Measurements from ENCODE around the gene MED27.
"Not testable (repeated sequence)": the region's sequence is repeated elsewhere in the genome, so short reads cannot be mapped to it uniquely, and the experiment has no call there.

MED27 gene

DNA sequence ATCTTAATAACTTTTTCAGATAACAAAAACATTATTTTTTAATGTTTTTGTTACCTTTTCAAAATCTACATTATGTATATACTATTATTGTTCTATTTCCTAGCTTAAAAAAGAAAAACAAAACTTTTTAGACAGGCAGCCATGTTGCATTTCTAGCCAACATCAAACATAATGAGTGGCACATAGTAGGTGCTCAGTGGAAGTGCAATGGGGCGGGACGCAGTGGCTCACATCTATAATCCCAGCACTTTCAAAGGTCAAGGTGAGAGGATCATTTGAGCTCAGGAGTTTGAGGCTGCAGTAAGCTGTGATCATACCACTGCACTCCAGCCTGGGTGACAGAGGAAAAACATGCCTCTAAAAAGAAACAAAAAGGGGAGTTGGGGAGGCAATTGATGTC is 68.4 kb downstream of the MED27 start:
- FAIRE-seq (no peak), DNase-seq (ENCODE audit: insufficient read length) (no peak)
- TF ChIP-seq POLR2A (IDR thresholded peaks at IDR 0.05; ENCODE audit: low read depth, low read length) = no peak
- TF ChIP-seq TAF1 (IDR thresholded peaks at IDR 0.05; ENCODE audit: borderline replicate concordance, low read depth, low read length) = no peak

DNA sequence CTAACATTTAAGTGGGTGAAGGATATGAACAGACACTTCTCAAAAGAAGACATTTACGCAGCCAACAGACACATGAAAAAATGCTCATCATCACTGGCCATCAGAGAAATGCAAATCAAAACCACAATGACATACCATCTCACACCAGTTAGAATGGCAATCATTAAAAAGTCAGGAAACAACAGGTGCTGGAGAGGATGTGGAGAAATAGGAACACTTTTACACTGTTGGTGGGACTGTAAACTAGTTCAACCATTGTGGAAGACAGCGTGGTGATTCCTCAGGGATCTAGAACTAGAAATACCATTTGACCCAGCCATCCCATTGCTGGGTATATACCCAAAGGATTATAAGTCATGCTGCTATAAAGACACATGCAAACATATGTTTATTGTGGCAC is 69.5 kb downstream of the MED27 start:
- FAIRE-seq; DNase-seq (ENCODE audit: insufficient read length): not testable (repeated sequence)

DNA sequence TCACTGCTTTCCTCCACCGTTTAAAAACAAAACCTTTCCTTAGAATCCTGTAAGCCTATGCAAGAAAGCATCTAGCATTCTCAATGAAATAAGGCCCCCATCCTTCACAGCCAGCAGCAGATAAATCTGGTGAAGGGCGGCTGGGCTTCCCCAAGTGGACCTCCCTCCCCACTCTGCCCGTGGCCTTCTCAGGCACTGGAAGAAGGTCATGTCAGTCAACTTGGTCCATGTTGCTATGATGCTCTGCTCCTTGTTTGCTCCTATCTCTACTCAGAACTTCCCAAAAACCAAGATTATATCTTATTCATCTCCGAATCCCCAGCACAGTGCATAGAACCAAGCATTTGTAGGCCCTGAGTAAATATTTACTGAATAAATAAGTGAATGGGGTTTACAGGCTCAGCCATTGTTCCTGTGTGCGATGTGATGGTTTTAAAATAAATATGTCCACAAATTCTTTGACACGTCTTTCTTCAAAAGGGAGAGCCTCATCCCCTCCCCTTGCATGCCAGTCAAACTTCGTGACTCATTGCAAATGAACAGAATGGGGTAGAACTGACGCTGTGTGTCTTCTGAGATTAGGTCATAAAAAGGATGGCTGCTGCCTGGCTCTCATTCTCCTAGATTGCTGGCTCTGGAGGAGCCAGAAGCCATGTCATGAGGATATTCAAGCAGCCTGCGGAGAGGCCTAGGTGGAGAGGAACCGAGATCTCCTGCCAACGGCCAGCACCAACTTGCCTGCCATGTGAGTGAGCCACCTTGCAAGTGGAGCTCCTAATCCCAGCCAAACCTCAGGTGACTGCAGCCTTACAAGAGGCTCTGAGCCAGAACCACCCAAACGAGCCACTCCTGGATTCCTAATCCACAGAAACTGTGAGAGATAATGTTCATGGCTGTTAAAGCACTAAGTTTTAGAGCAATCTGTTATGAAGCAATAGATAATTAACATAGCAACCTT is 70.5 kb downstream of the MED27 start:
- TF ChIP-seq TAF1 (IDR thresholded peaks at IDR 0.05; ENCODE audit: borderline replicate concordance, low read depth, low read length) (no peak), POLR2A (IDR thresholded peaks at IDR 0.05; ENCODE audit: low read depth, low read length) (no peak), POLR2AphosphoS5 (IDR thresholded peaks at IDR 0.05; ENCODE audit: low read depth, low read length) (no peak)
- FAIRE-seq = no peak
- DNase-seq (ENCODE audit: insufficient read length) = no peak

GRCh38 chr9:132008184-132008803 is 71.4 kb downstream of the MED27 start:
- DNase-seq (ENCODE audit: insufficient read length) = no peak
- FAIRE-seq = no peak
- TF ChIP-seq TAF1 (IDR thresholded peaks at IDR 0.05; ENCODE audit: borderline replicate concordance, low read depth, low read length) (no peak), POLR2AphosphoS5 (IDR thresholded peaks at IDR 0.05; ENCODE audit: low read depth, low read length) (no peak), POLR2A (IDR thresholded peaks at IDR 0.05; ENCODE audit: low read depth, low read length) (no peak)

GRCh38 chr9:132007371-132008025 is 72.2 kb downstream of the MED27 start:
- FAIRE-seq = no peak
- TF ChIP-seq TAF1 (IDR thresholded peaks at IDR 0.05; ENCODE audit: borderline replicate concordance, low read depth, low read length) (no peak), POLR2A (IDR thresholded peaks at IDR 0.05; ENCODE audit: low read depth, low read length) (no peak), POLR2AphosphoS5 (IDR thresholded peaks at IDR 0.05; ENCODE audit: low read depth, low read length) (no peak)
- no peak for DNase-seq (ENCODE audit: insufficient read length)

DNA sequence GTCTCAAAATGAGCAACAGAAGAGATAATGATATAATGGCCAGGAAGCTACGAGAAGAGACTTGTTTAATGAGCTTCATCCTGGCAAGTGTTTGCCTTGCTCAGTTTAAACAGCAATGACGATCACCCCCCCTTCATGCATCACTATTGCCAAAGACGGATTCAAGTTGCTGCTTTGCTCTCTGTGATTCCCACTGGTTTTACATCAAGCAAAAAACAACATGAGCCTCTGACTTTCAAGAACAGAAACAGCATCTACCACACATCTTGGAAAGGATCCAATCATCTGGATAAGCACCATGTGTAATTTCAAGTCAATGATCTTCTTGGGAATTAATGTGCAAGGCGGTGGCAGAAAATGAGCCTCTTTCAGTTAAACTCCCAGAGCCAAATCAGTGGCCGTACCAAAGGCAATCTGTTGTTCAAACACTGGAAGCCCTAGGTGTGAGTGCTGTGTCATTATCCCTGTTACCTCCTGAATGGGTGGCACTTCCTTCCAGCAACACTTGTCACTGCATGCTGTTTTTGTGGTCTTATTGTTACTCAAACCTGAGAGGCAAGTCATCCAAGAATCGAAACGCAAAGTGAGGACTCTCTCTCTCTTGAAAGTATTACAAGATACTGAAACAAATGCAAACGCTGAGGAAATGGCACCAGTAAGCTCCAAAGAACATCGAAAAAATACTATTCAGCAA is 72.8 kb downstream of the MED27 start:
- TF ChIP-seq POLR2AphosphoS5 (IDR thresholded peaks at IDR 0.05; ENCODE audit: low read depth, low read length) (peak; percentile 42; the same call in 1 of the 2 replicates), TAF1 (IDR thresholded peaks at IDR 0.05; ENCODE audit: borderline replicate concordance, low read depth, low read length) (no peak), POLR2A (IDR thresholded peaks at IDR 0.05; ENCODE audit: low read depth, low read length) (no peak)
- FAIRE-seq = peak; percentile 82
- DNase-seq (ENCODE audit: insufficient read length) = peak; percentile 16

GRCh38 chr9:132005899-132006298 is 73.8 kb downstream of the MED27 start:
- FAIRE-seq = no peak
- TF ChIP-seq TAF1 (IDR thresholded peaks at IDR 0.05; ENCODE audit: borderline replicate concordance, low read depth, low read length) = no peak
- no peak for TF ChIP-seq POLR2AphosphoS5 (IDR thresholded peaks at IDR 0.05; ENCODE audit: low read depth, low read length)
- no peak for TF ChIP-seq POLR2A (IDR thresholded peaks at IDR 0.05; ENCODE audit: low read depth, low read length)
- DNase-seq (ENCODE audit: insufficient read length) = no peak

DNA sequence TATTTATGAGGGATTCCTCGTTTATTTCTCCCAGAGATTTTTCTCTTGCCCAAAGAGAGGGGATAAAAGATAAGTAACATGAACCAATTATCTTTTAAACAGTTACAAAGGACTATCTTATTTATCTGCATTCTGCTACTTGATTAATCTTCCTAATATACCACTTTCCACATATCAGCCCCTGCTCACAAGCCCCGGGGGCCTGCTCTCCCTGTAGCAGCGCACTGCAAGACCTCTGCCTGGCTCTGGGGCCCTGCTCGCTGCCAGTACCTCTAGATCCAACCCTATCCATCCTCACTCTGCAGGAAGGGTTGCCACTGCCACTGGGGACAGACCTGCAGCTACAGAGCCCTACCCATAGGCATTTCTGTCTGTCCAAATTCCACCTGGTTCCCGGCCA is 75.3 kb downstream of the MED27 start:
- DNase-seq (ENCODE audit: insufficient read length) (no peak), FAIRE-seq (no peak)
- TF ChIP-seq POLR2A (IDR thresholded peaks at IDR 0.05; ENCODE audit: low read depth, low read length) = no peak
- no peak for TF ChIP-seq TAF1 (IDR thresholded peaks at IDR 0.05; ENCODE audit: borderline replicate concordance, low read depth, low read length)
- TF ChIP-seq POLR2AphosphoS5 (IDR thresholded peaks at IDR 0.05; ENCODE audit: low read depth, low read length) = no peak

DNA sequence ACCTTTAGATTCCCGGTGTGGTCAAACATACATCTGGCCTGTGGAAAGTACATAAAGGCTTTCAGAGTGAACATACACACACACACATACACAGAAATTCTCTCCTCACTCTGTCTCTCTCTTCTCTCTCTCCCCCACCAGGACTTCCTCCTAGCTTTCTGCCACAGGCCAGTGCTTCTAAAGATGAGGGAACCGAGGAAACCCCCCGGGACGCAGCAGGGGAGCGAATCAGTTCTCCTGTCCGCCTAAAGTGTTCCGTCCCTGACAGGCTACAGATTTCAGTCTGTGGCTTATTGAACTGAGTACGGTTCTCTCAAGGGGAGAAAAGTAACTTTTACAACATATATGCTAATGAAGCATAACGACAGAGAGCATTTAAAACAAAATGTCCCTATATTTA is 75.8 kb downstream of the MED27 start:
- FAIRE-seq (no peak), DNase-seq (ENCODE audit: insufficient read length) (no peak)
- TF ChIP-seq POLR2A (IDR thresholded peaks at IDR 0.05; ENCODE audit: low read depth, low read length) (no peak), TAF1 (IDR thresholded peaks at IDR 0.05; ENCODE audit: borderline replicate concordance, low read depth, low read length) (no peak), POLR2AphosphoS5 (IDR thresholded peaks at IDR 0.05; ENCODE audit: low read depth, low read length) (no peak)

DNA sequence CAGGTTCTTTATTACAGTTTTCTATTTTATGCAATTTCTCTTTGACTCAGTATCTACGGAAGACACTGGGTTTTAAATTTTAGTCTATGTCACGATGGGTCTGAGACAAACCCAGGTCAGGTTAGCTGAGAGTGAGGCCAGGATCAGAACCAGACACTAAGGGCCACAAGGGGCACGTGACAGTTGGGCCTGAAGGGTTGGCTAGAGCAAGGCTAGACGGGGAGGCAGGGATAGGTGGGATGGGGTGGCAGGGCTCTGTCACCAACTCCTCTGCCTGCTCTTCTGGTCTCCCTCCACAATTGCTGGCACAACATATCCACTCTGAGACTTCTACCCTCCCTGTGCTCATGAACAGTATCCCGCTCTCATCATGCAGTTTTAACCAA is 76.4 kb downstream of the MED27 start:
- DNase-seq (ENCODE audit: insufficient read length) = no peak
- TF ChIP-seq POLR2AphosphoS5 (IDR thresholded peaks at IDR 0.05; ENCODE audit: low read depth, low read length) = no peak
- no peak for TF ChIP-seq POLR2A (IDR thresholded peaks at IDR 0.05; ENCODE audit: low read depth, low read length)
- TF ChIP-seq TAF1 (IDR thresholded peaks at IDR 0.05; ENCODE audit: borderline replicate concordance, low read depth, low read length) = no peak
- no peak for FAIRE-seq

GRCh38 chr9:132002643-132003318 is 76.9 kb downstream of the MED27 start:
- FAIRE-seq (no peak), DNase-seq (ENCODE audit: insufficient read length) (no peak)
- TF ChIP-seq POLR2A (IDR thresholded peaks at IDR 0.05; ENCODE audit: low read depth, low read length) (no peak), TAF1 (IDR thresholded peaks at IDR 0.05; ENCODE audit: borderline replicate concordance, low read depth, low read length) (no peak), POLR2AphosphoS5 (IDR thresholded peaks at IDR 0.05; ENCODE audit: low read depth, low read length) (no peak)

Measured in GM12892 (cell line).